ENCODE measurements around the gene MAP1LC3B.

DNA sequence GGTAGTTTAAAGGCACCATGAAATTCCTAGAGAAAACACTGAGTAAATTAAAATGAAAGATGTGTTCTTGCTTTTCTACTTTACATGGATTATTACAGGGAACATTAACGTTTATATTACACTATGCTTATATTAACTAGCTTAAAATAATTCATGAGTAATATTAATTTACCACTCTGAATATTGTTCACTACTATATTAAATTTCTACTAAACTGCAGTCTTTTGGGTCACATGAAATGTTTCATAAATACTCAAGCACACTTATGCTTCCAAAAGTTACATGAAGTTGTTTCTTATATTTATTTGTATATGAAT lies 3.4 kb upstream of the MAP1LC3B start:
- TF ChIP-seq, protein P1, sequence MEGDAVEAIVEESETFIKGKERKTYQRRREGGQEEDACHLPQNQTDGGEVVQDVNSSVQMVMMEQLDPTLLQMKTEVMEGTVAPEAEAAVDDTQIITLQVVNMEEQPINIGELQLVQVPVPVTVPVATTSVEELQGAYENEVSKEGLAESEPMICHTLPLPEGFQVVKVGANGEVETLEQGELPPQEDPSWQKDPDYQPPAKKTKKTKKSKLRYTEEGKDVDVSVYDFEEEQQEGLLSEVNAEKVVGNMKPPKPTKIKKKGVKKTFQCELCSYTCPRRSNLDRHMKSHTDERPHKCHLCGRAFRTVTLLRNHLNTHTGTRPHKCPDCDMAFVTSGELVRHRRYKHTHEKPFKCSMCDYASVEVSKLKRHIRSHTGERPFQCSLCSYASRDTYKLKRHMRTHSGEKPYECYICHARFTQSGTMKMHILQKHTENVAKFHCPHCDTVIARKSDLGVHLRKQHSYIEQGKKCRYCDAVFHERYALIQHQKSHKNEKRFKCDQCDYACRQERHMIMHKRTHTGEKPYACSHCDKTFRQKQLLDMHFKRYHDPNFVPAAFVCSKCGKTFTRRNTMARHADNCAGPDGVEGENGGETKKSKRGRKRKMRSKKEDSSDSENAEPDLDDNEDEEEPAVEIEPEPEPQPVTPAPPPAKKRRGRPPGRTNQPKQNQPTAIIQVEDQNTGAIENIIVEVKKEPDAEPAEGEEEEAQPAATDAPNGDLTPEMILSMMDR (IDR thresholded peaks at IDR 0.05; ENCODE audit: low read depth, low read length, poor library complexity, severe bottlenecking) = no peak
- TF ChIP-seq EZH2phosphoT487 (IDR thresholded peaks at IDR 0.05; ENCODE audit: borderline replicate concordance, low read length) = no peak

Data from DOHH2 (cell line).